ENCODE data around the gene ADORA1. TPM values are rescaled to one million over a fixed set of nuclear protein-coding genes. Genes with fewer than 3 reads are reported as not detected.

The ADORA1 gene
- total RNA-seq, 1 donor from 2014 or later, result 2.1 TPM

DNA sequence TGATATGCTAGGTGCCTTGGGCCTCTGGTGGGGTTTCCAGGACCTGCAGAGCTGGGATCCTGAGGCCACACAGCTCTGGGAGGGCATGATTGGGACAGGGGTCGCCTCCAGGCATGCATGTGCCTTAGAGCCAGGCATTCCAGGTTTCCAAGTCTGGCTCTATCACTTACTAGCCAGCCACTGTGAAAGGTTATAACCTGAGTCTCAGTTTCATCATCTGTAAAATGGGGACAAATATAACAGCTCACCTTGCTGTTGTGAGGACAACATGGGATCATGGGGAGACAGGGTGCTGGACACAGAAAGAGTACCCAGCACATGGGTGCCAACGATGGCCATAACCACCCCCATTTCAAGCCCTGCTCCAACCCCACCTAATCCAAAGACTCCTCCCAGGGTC lies 56.3 kb downstream of the ADORA1 start:
- H3K9me3 ChIP-seq (ENCODE audit: control insufficient read depth in 3 of 3, low read length in 3 of 3), result peaks cover 0 to 3% (median 0%) of the 10 kb centered on the region in 3 donors
- no peak overlapping the region for H3K27ac ChIP-seq (ENCODE audit: low read depth, low read length)
- no peak overlapping the region for H3K9ac ChIP-seq (ENCODE audit: low read depth in 1 of 3, low read length in 3 of 3)
- H3K4me1 ChIP-seq (ENCODE audit: control insufficient read depth in 3 of 3, insufficient read depth in 3 of 3, low read length in 3 of 3), result peaks cover 7 to 14% (median 8%) of the 10 kb centered on the region in 3 donors
- no peaks in the 10 kb centered on the region for H3K36me3 ChIP-seq (ENCODE audit: control insufficient read depth in 3 of 3, insufficient read depth in 3 of 3, low read length in 3 of 3)
- H3K27me3 ChIP-seq (ENCODE audit: control insufficient read depth in 3 of 3, insufficient read depth in 3 of 3, low read length in 3 of 3), result no peaks in the 10 kb centered on the region
- H3K4me3 ChIP-seq (ENCODE audit: low read length in 3 of 3), result no peak overlapping the region

DNA sequence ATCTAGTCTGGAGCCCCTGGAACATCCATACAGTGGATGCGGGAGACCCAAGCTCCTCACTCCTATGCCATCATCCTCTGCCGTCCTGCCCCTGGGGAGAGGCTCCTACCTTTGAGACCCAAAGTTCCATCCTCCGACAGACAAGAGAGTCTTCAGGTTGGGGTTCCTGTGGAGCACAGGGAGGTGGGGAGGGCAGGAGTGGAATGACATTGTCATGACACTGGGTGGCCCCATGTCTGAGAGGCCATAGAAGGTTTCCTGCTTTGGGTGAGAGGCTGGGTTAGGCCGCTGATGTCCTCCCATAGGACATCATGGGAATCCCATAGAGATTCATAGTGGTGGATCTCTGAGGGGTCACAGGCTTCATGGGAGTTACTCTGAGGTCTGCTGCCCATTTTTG lies 56.9 kb downstream of the ADORA1 start:
- H3K4me1 ChIP-seq (ENCODE audit: control insufficient read depth in 3 of 3, insufficient read depth in 3 of 3, low read length in 3 of 3), result peaks cover 7 to 14% (median 8%) of the 10 kb centered on the region in 3 donors
- H3K9me3 ChIP-seq (ENCODE audit: control insufficient read depth in 3 of 3, low read length in 3 of 3), result peaks cover 0 to 3% (median 0%) of the 10 kb centered on the region in 3 donors
- H3K27me3 ChIP-seq (ENCODE audit: control insufficient read depth in 3 of 3, insufficient read depth in 3 of 3, low read length in 3 of 3), result no peaks in the 10 kb centered on the region
- no peak overlapping the region for H3K4me3 ChIP-seq (ENCODE audit: low read length in 3 of 3)
- no peak overlapping the region for H3K27ac ChIP-seq (ENCODE audit: low read depth, low read length)
- H3K36me3 ChIP-seq (ENCODE audit: control insufficient read depth in 3 of 3, insufficient read depth in 3 of 3, low read length in 3 of 3), result no peaks in the 10 kb centered on the region
- no peak overlapping the region for H3K9ac ChIP-seq (ENCODE audit: low read depth in 1 of 3, low read length in 3 of 3)

GRCh38 chr1:203185061-203185461 lies 57.5 kb downstream of the ADORA1 start:
- H3K27ac ChIP-seq (ENCODE audit: low read depth, low read length), result no peak overlapping the region
- H3K36me3 ChIP-seq (ENCODE audit: control insufficient read depth in 3 of 3, insufficient read depth in 3 of 3, low read length in 3 of 3), result no peaks in the 10 kb centered on the region
- H3K9me3 ChIP-seq (ENCODE audit: control insufficient read depth in 3 of 3, low read length in 3 of 3), result peaks cover 0 to 3% (median 0%) of the 10 kb centered on the region in 3 donors
- H3K9ac ChIP-seq (ENCODE audit: low read depth in 1 of 3, low read length in 3 of 3), result no peak overlapping the region
- H3K4me1 ChIP-seq (ENCODE audit: control insufficient read depth in 3 of 3, insufficient read depth in 3 of 3, low read length in 3 of 3), result peaks cover 7 to 14% (median 8%) of the 10 kb centered on the region in 3 donors
- no peaks in the 10 kb centered on the region for H3K27me3 ChIP-seq (ENCODE audit: control insufficient read depth in 3 of 3, insufficient read depth in 3 of 3, low read length in 3 of 3)
- no peak overlapping the region for H3K4me3 ChIP-seq (ENCODE audit: low read length in 3 of 3)

- H3K27ac ChIP-seq (ENCODE audit: low read depth, low read length), result no peak overlapping the region
- H3K4me1 ChIP-seq (ENCODE audit: control insufficient read depth in 3 of 3, insufficient read depth in 3 of 3, low read length in 3 of 3), result peaks cover 7 to 14% (median 8%) of the 10 kb centered on the region in 3 donors
- H3K4me3 ChIP-seq (ENCODE audit: low read length in 3 of 3), result no peak overlapping the region
- peaks cover 0 to 3% (median 0%) of the 10 kb centered on the region in 3 donors for H3K9me3 ChIP-seq (ENCODE audit: control insufficient read depth in 3 of 3, low read length in 3 of 3)
- no peaks in the 10 kb centered on the region for H3K36me3 ChIP-seq (ENCODE audit: control insufficient read depth in 3 of 3, insufficient read depth in 3 of 3, low read length in 3 of 3)
- H3K27me3 ChIP-seq (ENCODE audit: control insufficient read depth in 3 of 3, insufficient read depth in 3 of 3, low read length in 3 of 3), result no peaks in the 10 kb centered on the region
- no peak overlapping the region for H3K9ac ChIP-seq (ENCODE audit: low read depth in 1 of 3, low read length in 3 of 3)
Measured at GRCh38 chr1:203185585-203185984, 58.1 kb downstream of the ADORA1 start.

DNA sequence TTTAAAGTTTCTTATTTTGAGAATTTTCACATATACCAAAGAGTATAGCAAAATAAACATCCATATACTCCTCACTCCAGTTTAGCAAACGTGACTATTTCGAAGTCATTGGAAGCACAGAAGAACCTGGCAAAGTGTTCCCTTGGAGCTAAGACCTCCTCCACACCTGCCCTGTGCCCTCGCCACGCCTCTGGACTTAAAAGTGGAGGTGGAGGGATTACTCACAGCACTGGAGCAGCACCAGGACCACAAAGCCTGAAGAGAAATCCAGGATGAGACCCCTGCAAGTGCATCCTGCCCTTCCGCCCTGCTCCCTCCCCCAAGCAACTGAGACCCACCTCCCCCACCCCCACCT lies 58.5 kb downstream of the ADORA1 start:
- H3K4me1 ChIP-seq (ENCODE audit: control insufficient read depth in 3 of 3, insufficient read depth in 3 of 3, low read length in 3 of 3), result peaks cover 7 to 14% (median 8%) of the 10 kb centered on the region in 3 donors
- no peak overlapping the region for H3K4me3 ChIP-seq (ENCODE audit: low read length in 3 of 3)
- H3K27ac ChIP-seq (ENCODE audit: low read depth, low read length), result no peak overlapping the region
- H3K27me3 ChIP-seq (ENCODE audit: control insufficient read depth in 3 of 3, insufficient read depth in 3 of 3, low read length in 3 of 3), result no peaks in the 10 kb centered on the region
- H3K9me3 ChIP-seq (ENCODE audit: control insufficient read depth in 3 of 3, low read length in 3 of 3), result peaks cover 0 to 3% (median 0%) of the 10 kb centered on the region in 3 donors
- H3K9ac ChIP-seq (ENCODE audit: low read depth in 1 of 3, low read length in 3 of 3), result no peak overlapping the region
- no peaks in the 10 kb centered on the region for H3K36me3 ChIP-seq (ENCODE audit: control insufficient read depth in 3 of 3, insufficient read depth in 3 of 3, low read length in 3 of 3)

DNA sequence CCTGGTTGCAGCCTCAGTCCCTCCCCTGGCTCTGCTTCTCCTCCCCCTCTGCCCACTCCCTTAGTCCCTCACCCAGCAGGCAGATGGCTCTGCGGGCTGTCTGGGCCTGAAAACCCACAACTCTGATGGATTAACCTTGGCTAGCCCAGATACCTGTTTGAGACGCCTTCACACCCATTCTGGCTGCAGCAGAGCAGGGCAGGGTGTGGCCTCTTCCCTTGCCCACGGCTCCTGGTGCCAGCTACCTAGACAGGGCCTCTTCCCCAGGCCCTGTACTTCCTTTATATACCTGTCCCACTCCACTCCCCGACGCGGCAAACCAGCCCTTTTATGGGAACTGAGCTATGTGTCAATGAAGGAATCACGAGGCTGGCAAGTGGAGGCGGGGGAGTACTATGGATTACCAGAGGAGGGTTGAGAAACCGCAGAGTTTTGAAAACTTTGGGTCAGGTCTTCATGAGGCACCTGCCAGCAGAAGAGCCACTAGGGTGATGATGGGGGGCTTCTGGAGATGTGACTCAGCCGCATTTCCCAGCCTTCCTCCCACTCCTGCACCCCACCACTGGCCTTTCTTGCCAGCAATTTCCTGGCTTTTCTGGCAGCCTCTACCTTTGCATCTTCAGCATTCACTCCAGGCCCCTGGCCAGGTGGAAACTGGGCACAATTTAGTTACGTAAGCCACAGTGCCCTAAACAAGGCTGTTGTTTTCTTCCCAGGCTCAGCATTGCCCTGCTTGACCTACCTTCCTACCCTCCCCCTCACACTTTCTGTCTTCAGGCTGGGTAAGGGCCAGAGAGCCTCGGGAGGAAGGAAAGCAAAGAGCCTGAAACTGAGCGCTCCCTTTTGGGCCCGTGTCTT lies 59.1 kb downstream of the ADORA1 start, which contains the start of gene CHI3L1:
CHI3L1 (minus strand) TSS at position 259 of the 858 bp plus-strand sequence; CDS start at position 178, 81 bp downstream.
- H3K27me3 ChIP-seq (ENCODE audit: control insufficient read depth in 3 of 3, insufficient read depth in 3 of 3, low read length in 3 of 3), result no peaks in the 10 kb centered on the region
- H3K36me3 ChIP-seq (ENCODE audit: control insufficient read depth in 3 of 3, insufficient read depth in 3 of 3, low read length in 3 of 3), result no peaks in the 10 kb centered on the region
- peak within 1 kb of the TSS in 1 of 3 donors; percentile 11 for H3K9ac ChIP-seq (ENCODE audit: low read depth in 1 of 3, low read length in 3 of 3)
- H3K4me1 ChIP-seq (ENCODE audit: control insufficient read depth in 3 of 3, insufficient read depth in 3 of 3, low read length in 3 of 3), result peaks cover 7 to 14% (median 8%) of the 10 kb centered on the region in 3 donors
- no peak within 1 kb of the TSS for H3K27ac ChIP-seq (ENCODE audit: low read depth, low read length)
- peaks cover 0 to 3% (median 0%) of the 10 kb centered on the region in 3 donors for H3K9me3 ChIP-seq (ENCODE audit: control insufficient read depth in 3 of 3, low read length in 3 of 3)
- no peak within 1 kb of the TSS for H3K4me3 ChIP-seq (ENCODE audit: low read length in 3 of 3)

DNA sequence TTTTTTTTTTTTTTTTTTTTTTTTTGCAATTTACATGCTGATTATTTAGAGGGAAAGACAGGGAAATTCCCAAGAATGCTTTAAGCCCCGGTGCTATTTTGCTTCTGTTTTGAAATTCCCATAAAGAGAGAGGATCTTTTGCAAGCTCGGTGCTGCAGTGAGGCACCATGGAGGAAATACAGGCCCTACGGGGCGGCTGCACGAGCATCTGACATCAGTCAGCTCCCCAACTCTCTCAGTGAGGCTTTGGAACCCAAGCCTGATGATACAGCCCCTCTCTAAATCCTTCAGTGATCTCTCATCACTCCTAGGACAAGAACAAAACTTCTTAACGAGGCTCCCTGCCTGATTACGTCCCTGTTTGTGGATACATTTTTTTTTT lies 59.8 kb downstream of the ADORA1 start:
- Histone ChIP-seq H3K4me1 (ENCODE audit: control insufficient read depth in 3 of 3, insufficient read depth in 3 of 3, low read length in 3 of 3) (peaks cover 7 to 14% (median 8%) of the 10 kb centered on the region in 3 donors), H3K27ac (ENCODE audit: low read depth, low read length) (no peak overlapping the region), H3K27me3 (ENCODE audit: control insufficient read depth in 3 of 3, insufficient read depth in 3 of 3, low read length in 3 of 3) (no peaks in the 10 kb centered on the region), H3K36me3 (ENCODE audit: control insufficient read depth in 3 of 3, insufficient read depth in 3 of 3, low read length in 3 of 3) (no peaks in the 10 kb centered on the region), H3K9me3 (ENCODE audit: control insufficient read depth in 3 of 3, low read length in 3 of 3) (peaks cover 0 to 3% (median 0%) of the 10 kb centered on the region in 3 donors), H3K4me3 (ENCODE audit: low read length in 3 of 3) (no peak overlapping the region), H3K9ac (ENCODE audit: low read depth in 1 of 3, low read length in 3 of 3) (peak overlapping the region in 1 of 3 donors; percentile 11)

- no peak overlapping the region for H3K9ac ChIP-seq (ENCODE audit: low read depth in 1 of 3, low read length in 3 of 3)
- H3K4me1 ChIP-seq (ENCODE audit: control insufficient read depth in 3 of 3, insufficient read depth in 3 of 3, low read length in 3 of 3), result peaks cover 7 to 14% (median 8%) of the 10 kb centered on the region in 3 donors
- H3K27me3 ChIP-seq (ENCODE audit: control insufficient read depth in 3 of 3, insufficient read depth in 3 of 3, low read length in 3 of 3), result no peaks in the 10 kb centered on the region
- no peak overlapping the region for H3K4me3 ChIP-seq (ENCODE audit: low read length in 3 of 3)
- H3K36me3 ChIP-seq (ENCODE audit: control insufficient read depth in 3 of 3, insufficient read depth in 3 of 3, low read length in 3 of 3), result no peaks in the 10 kb centered on the region
- H3K9me3 ChIP-seq (ENCODE audit: control insufficient read depth in 3 of 3, low read length in 3 of 3), result peaks cover 0 to 3% (median 0%) of the 10 kb centered on the region in 3 donors
- H3K27ac ChIP-seq (ENCODE audit: low read depth, low read length), result no peak overlapping the region
Measured at GRCh38 chr1:203187689-203188264, 60.3 kb downstream of the ADORA1 start.

DNA sequence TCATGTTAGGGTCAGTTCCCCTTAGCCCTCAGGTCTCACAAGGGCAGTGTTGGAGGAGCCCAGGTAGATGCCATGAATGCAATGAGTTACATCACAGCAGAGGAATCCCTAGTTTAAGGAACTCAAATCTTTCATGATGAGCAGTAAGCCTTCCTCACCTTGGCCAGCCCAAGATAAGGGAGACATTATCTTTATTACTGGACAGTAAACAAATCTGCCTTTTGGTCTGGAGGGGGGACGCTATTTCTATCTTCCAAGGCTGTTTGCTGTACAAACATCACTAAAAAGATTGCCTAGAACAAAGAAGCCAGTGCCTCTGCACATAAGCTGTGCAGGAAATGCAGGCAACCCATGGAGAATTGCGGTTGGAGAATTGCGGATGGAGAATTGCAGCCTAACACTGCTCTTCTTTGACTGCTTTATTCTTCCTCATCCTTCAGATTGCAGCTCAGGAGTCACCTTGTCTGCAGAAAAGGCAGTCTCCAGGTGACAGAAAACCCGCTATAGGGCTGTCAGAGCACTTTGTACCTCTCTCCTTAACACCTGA lies 61.2 kb downstream of the ADORA1 start:
- Histone ChIP-seq H3K9ac (ENCODE audit: low read depth in 1 of 3, low read length in 3 of 3) (no peak overlapping the region), H3K4me1 (ENCODE audit: control insufficient read depth in 3 of 3, insufficient read depth in 3 of 3, low read length in 3 of 3) (peaks cover 7 to 14% (median 8%) of the 10 kb centered on the region in 3 donors), H3K27me3 (ENCODE audit: control insufficient read depth in 3 of 3, insufficient read depth in 3 of 3, low read length in 3 of 3) (no peaks in the 10 kb centered on the region), H3K9me3 (ENCODE audit: control insufficient read depth in 3 of 3, low read length in 3 of 3) (peaks cover 0 to 3% (median 0%) of the 10 kb centered on the region in 3 donors), H3K36me3 (ENCODE audit: control insufficient read depth in 3 of 3, insufficient read depth in 3 of 3, low read length in 3 of 3) (no peaks in the 10 kb centered on the region), H3K27ac (ENCODE audit: low read depth, low read length) (no peak overlapping the region), H3K4me3 (ENCODE audit: low read length in 3 of 3) (no peak overlapping the region)

DNA sequence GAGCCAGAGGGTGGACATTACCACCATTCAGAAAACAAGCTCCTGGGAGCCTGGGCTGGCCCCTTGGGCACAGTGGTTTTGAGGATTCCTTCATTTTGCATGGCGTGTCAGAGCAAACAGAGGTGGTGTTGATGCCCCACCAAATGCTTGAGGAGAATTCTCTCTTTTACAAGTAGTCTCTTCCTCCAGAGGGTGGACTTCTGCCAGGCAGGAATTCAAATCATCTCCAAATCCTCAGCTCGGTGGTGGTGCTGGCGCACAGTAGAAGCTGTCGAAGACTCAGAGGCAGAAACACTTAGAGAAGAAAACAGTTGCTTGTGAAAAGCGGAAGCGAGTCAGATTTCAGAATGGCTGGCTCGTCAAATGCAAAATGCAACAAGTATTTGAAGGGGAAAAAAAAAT lies 62.4 kb downstream of the ADORA1 start:
- no peak overlapping the region for H3K9ac ChIP-seq (ENCODE audit: low read depth in 1 of 3, low read length in 3 of 3)

More for the DNA sequence above, 62.4 kb downstream of the ADORA1 start:
- Histone ChIP-seq H3K36me3 (ENCODE audit: control insufficient read depth in 3 of 3, insufficient read depth in 3 of 3, low read length in 3 of 3) (no peaks in the 10 kb centered on the region), H3K27ac (ENCODE audit: low read depth, low read length) (no peak overlapping the region), H3K4me1 (ENCODE audit: control insufficient read depth in 3 of 3, insufficient read depth in 3 of 3, low read length in 3 of 3) (peaks cover 7 to 14% (median 8%) of the 10 kb centered on the region in 3 donors), H3K4me3 (ENCODE audit: low read length in 3 of 3) (no peak overlapping the region), H3K9me3 (ENCODE audit: control insufficient read depth in 3 of 3, low read length in 3 of 3) (peaks cover 0 to 3% (median 0%) of the 10 kb centered on the region in 3 donors), H3K27me3 (ENCODE audit: control insufficient read depth in 3 of 3, insufficient read depth in 3 of 3, low read length in 3 of 3) (no peaks in the 10 kb centered on the region)
